HG03139 (cell line): Measurements from ENCODE around the gene XPNPEP1.

ENCODE experiments used
- ATAC-seq: cut with Tn5 transposase; IDR thresholded peaks from one replicate; pipeline ENCODE4 v1.9.1; 2021; ENCODE audit not compliant: unreplicated experiment

XPNPEP1 gene

GRCh38 chr10:109820620-109821405, 102.5 kb downstream of the XPNPEP1 start:
- ATAC-seq: no peak

- ATAC-seq: no peak
Observed at GRCh38 chr10:109819807-109820206, 103.5 kb downstream of the XPNPEP1 start.
